ENCODE data around the gene TFDP3.

DNA sequence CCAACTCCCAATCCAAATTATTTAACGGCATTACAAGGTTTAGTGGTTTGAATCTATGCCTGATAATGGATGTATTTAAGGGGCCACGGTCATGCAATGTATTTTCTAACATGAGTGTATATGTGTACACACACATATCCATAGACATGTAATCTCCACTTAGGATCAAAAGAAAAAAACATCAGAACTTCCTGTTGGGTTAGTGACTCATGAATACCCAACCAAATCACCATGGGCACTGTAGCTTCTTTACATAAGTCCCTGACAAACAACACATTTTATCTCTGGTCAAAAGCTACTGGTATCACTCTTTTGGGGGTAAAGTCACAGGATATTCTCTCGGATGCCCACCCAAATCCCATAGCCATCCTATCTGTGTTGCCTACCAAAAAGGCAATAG is 36.5 kb upstream of the TFDP3 start:
- TF ChIP-seq, protein P1, sequence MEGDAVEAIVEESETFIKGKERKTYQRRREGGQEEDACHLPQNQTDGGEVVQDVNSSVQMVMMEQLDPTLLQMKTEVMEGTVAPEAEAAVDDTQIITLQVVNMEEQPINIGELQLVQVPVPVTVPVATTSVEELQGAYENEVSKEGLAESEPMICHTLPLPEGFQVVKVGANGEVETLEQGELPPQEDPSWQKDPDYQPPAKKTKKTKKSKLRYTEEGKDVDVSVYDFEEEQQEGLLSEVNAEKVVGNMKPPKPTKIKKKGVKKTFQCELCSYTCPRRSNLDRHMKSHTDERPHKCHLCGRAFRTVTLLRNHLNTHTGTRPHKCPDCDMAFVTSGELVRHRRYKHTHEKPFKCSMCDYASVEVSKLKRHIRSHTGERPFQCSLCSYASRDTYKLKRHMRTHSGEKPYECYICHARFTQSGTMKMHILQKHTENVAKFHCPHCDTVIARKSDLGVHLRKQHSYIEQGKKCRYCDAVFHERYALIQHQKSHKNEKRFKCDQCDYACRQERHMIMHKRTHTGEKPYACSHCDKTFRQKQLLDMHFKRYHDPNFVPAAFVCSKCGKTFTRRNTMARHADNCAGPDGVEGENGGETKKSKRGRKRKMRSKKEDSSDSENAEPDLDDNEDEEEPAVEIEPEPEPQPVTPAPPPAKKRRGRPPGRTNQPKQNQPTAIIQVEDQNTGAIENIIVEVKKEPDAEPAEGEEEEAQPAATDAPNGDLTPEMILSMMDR (IDR thresholded peaks at IDR 0.05) = no peak
- TF ChIP-seq EZH2 (IDR thresholded peaks at IDR 0.05) (no peak), EZH2phosphoT487 (IDR thresholded peaks at IDR 0.05) (no peak)
